Panc1 (cell line): ENCODE results near the gene PNMA1. TPM values are rescaled to one million over a fixed set of nuclear protein-coding genes. Genes with fewer than 3 reads are reported as not detected.

ENCODE experiments used
- ATAC-seq: fragments of 200-7000 bp; cut with Tn5 transposase; 2 replicates; pipeline ENCODE4 v1.9.1; 2020; ENCODE audit warnings: mild to moderate bottlenecking, moderate library complexity
- BruUV-seq: library from RNA; stranded (reverse); fragments of 400-500 nt; replicated peaks from 2 replicates; lab custom pipeline; 2021; lab: Mats Ljungman, UMichigan
- CTCF ChIA-PET: fragments of 300-600 bp; sonication (Branson Sonifier 250); formaldehyde crosslinking; loops from one replicate; lab custom pipeline; 2022; ENCODE audit warnings: antibody characterized with exemption; lab: Charles Lee
- POLR2A ChIA-PET: fragments of 300-600 bp; sonication (Branson Sonifier 250); formaldehyde crosslinking; loops from one replicate; lab custom pipeline; 2022; ENCODE audit warnings: antibody characterized with exemption; lab: Charles Lee
- DNase-seq: peaks from one replicate; pipeline ENCODE4 v3.0.0-alpha.2; 2010; ENCODE audit warnings: low read depth, low spot score
- H3K27ac ChIP-seq: 2 replicates; pipeline ENCODE4 v1.5.1; 2011; ENCODE audit warnings: mild to moderate bottlenecking, low read length, inconsistent platforms
- H3K27me3 ChIP-seq: fragments of 200-500 bp; sonication (Bioruptor generic); 2 replicates; pipeline ENCODE4 v1.6.0; 2014; ENCODE audit warnings: low read length, inconsistent platforms; ENCODE audit not compliant: control insufficient read depth, insufficient read depth
- H3K36me3 ChIP-seq: fragments of 200-500 bp; sonication (Bioruptor generic); 2 replicates; pipeline ENCODE4 v1.5.1; 2014; ENCODE audit warnings: inconsistent platforms, mild to moderate bottlenecking, low read length, moderate library complexity; ENCODE audit not compliant: control insufficient read depth, insufficient read depth
- H3K4me1 ChIP-seq: 2 replicates; pipeline ENCODE4 v1.5.1; 2011; ENCODE audit warnings: inconsistent platforms, mild to moderate bottlenecking, low read length, moderate library complexity; ENCODE audit not compliant: control insufficient read depth, insufficient read depth
- H3K4me3 ChIP-seq, 2 experiments: 2 replicates each; pipeline ENCODE4 v1.5.1; 2011 to 2012; ENCODE audit warnings: low read depth in 2 of 2, low read length in 2 of 2, mild to moderate bottlenecking in 2 of 2, inconsistent platforms in 1 of 2, moderate library complexity in 1 of 2
- H3K9me3 ChIP-seq: fragments of 200-500 bp; sonication (Bioruptor generic); 2 replicates; pipeline ENCODE4 v1.5.1; 2014; ENCODE audit warnings: low read depth, mild to moderate bottlenecking, inconsistent platforms, low read length, moderate library complexity; ENCODE audit not compliant: control insufficient read depth, insufficient read depth
- POLR2AphosphoS5 ChIP-seq: IDR thresholded peaks from 2 replicates; pipeline ENCODE4 v1.6.1; 2012; ENCODE audit warnings: mild to moderate bottlenecking, low read depth, low read length, moderate library complexity
- SIN3A ChIP-seq: IDR thresholded peaks from 2 replicates; pipeline ENCODE4 v1.6.1; 2012; ENCODE audit warnings: low read depth, mild to moderate bottlenecking, low read length, moderate library complexity, borderline replicate concordance; ENCODE audit not compliant: insufficient read depth
- TCF7L2 ChIP-seq: IDR thresholded peaks from 2 replicates; pipeline ENCODE4 v1.6.1; 2011; ENCODE audit warnings: mild to moderate bottlenecking, low read depth, low read length, inconsistent platforms
- in situ Hi-C: cut with HindIII; loops from 2 replicates; pipeline ENCODE4 v1.10.0; 2016; ENCODE audit warnings: low sequenced_read_pairs, low pct_unique_long_range_greater_than_20kb
- intact Hi-C: fragments of 100-400 bp; cut with micrococcal nuclease; formaldehyde crosslinking; loops from one replicate; pipeline ENCODE4 v1.10.0; 2022; ENCODE audit not compliant: unreplicated experiment
- total RNA-seq: library from RNA; stranded (reverse); gene quantifications from one replicate; pipeline ENCODE4 v1.2.1, GENCODE V29; 2021; ENCODE audit not compliant: unreplicated experiment
- TF ChIP-seq, protein P1 (sequence below), 2 experiments: IDR thresholded peaks; 2 replicates each; pipeline ENCODE4 v1.6.1; 2011 to 2012; ENCODE audit warnings: low read depth in 2 of 2, control low read depth in 1 of 2, low read length in 1 of 2, mild to moderate bottlenecking in 1 of 2, moderate library complexity in 1 of 2; ENCODE audit not compliant: insufficient read depth in 1 of 2
- TF ChIP-seq, protein P2 (sequence below): fragments of 450-650 bp; IDR thresholded peaks from 2 replicates; pipeline ENCODE4 v1.5.1; 2017; ENCODE audit warnings: mild to moderate bottlenecking

Gene PNMA1
- total RNA-seq, 1 experiment from 2014 or later, result 49.7 TPM

DNA sequence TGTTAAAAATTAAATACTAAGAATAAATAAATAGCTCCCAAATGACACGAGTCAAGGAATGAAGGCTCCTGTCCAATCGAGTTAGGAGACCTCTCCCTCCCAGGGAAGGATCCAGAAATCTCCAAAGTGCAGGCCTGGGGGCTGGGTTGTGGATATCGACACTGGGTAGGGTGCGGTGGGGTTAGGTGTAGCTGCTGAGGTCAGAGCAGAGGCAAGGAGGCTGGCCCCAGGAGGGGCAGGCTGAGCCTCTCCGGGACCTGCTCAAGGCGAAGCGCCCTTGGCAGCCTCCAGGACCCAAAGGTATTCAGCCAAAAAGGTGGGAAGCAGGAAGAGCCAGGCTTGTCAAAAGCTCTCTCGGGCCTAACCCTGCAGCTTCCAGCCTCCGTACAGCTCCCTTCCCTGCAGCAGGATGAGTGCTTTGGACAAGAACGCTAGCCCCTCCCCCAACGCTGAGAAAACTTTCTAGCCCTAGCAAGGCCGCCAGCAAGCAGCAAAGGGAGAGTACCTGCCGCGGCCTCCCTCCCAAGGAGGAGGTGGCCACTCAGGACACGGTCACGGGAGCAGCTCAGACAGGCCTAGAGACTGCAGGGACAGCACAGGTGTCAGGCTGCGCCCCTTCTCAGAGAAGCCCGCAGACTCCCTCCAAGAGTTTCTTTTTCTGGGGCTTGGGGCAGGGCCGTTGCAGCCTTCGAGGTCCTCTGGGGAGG, 3.7 kb upstream of the PNMA1 start:
- ChIA-PET POLR2A (no interaction called here), CTCF (no interaction called here)
- in situ Hi-C loops, result no loop called here
- peaks cover 23% of the 10 kb centered on the region for H3K4me1 ChIP-seq
- DNase-seq (no peak), ATAC-seq (no peak)
- intact Hi-C loops, result no loop called here
- no peak overlapping the region; the same call in 1 of the 2 replicates for H3K27ac ChIP-seq
- H3K9me3 ChIP-seq, result no peaks in the 10 kb centered on the region
- H3K4me3 ChIP-seq, result no peak overlapping the region
- TF ChIP-seq, protein P1, sequence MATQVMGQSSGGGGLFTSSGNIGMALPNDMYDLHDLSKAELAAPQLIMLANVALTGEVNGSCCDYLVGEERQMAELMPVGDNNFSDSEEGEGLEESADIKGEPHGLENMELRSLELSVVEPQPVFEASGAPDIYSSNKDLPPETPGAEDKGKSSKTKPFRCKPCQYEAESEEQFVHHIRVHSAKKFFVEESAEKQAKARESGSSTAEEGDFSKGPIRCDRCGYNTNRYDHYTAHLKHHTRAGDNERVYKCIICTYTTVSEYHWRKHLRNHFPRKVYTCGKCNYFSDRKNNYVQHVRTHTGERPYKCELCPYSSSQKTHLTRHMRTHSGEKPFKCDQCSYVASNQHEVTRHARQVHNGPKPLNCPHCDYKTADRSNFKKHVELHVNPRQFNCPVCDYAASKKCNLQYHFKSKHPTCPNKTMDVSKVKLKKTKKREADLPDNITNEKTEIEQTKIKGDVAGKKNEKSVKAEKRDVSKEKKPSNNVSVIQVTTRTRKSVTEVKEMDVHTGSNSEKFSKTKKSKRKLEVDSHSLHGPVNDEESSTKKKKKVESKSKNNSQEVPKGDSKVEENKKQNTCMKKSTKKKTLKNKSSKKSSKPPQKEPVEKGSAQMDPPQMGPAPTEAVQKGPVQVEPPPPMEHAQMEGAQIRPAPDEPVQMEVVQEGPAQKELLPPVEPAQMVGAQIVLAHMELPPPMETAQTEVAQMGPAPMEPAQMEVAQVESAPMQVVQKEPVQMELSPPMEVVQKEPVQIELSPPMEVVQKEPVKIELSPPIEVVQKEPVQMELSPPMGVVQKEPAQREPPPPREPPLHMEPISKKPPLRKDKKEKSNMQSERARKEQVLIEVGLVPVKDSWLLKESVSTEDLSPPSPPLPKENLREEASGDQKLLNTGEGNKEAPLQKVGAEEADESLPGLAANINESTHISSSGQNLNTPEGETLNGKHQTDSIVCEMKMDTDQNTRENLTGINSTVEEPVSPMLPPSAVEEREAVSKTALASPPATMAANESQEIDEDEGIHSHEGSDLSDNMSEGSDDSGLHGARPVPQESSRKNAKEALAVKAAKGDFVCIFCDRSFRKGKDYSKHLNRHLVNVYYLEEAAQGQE (IDR thresholded peaks at IDR 0.05; ENCODE audit: insufficient read depth in 1 of 2, low read depth in 2 of 2, low read length in 1 of 2), result no peak
- TF ChIP-seq, protein P2, sequence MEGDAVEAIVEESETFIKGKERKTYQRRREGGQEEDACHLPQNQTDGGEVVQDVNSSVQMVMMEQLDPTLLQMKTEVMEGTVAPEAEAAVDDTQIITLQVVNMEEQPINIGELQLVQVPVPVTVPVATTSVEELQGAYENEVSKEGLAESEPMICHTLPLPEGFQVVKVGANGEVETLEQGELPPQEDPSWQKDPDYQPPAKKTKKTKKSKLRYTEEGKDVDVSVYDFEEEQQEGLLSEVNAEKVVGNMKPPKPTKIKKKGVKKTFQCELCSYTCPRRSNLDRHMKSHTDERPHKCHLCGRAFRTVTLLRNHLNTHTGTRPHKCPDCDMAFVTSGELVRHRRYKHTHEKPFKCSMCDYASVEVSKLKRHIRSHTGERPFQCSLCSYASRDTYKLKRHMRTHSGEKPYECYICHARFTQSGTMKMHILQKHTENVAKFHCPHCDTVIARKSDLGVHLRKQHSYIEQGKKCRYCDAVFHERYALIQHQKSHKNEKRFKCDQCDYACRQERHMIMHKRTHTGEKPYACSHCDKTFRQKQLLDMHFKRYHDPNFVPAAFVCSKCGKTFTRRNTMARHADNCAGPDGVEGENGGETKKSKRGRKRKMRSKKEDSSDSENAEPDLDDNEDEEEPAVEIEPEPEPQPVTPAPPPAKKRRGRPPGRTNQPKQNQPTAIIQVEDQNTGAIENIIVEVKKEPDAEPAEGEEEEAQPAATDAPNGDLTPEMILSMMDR, result no peak
- TF ChIP-seq POLR2AphosphoS5 (no peak), SIN3A (no peak), TCF7L2 (no peak)
- no peaks in the 10 kb centered on the region for H3K27me3 ChIP-seq
- H3K36me3 ChIP-seq, result peaks cover 18% of the 10 kb centered on the region
- BruUV-seq, result no TSS peak

DNA sequence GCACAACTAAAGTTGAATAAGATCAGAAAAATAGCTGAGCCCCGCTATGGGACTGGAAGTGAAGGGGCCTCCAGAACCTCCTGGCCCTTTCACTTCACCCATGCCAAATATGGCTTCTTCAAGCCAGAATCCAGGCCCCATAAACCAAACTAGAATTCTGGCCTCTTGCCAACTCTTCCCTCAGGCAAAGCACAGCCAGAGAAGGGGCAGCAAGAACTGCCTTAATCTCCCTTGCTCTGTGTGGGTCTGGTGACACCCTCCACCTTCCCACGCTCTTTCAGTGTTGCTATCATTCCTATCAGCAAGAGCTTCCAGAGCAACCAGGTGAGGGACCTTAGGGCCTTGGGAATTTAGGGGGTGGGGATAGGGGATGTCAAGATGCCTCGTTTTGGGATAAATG, 3.1 kb upstream of the PNMA1 start:
- H3K4me1 ChIP-seq, result peaks cover 23% of the 10 kb centered on the region
- H3K36me3 ChIP-seq, result peaks cover 16% of the 10 kb centered on the region
- DNase-seq (no peak), ATAC-seq (no peak)
- CTCF ChIA-PET, result no interaction called here
- no peaks in the 10 kb centered on the region for H3K27me3 ChIP-seq
- no peak overlapping the region for H3K4me3 ChIP-seq
- TF ChIP-seq SIN3A (no peak), TCF7L2 (no peak), POLR2AphosphoS5 (no peak)
- TF ChIP-seq, protein P1 (IDR thresholded peaks at IDR 0.05; ENCODE audit: insufficient read depth in 1 of 2, low read depth in 2 of 2, low read length in 1 of 2), result no peak
- TF ChIP-seq, protein P2, result no peak
- in situ Hi-C loops (no loop called here), intact Hi-C loops (no loop called here)
- no peak overlapping the region; the same call in 1 of the 2 replicates for H3K27ac ChIP-seq
- POLR2A ChIA-PET, result no interaction called here
- BruUV-seq, result no TSS peak
- H3K9me3 ChIP-seq, result no peaks in the 10 kb centered on the region
